CD14-positive monocyte (primary cell): ENCODE results near the gene OR10H3. TPM values are rescaled to one million over a fixed set of nuclear protein-coding genes. Genes with fewer than 3 reads are reported as not detected.

Source experiments
- DNase-seq, 3 donors: peaks; one replicate each; pipeline ENCODE4 v3.0.0-alpha.2; 2011 to 2022
- H2AFZ ChIP-seq: 2 replicates; pipeline ENCODE4 v1.6.0; 2012; ENCODE audit warnings: mild to moderate bottlenecking, low read depth, low read length, inconsistent platforms; ENCODE audit not compliant: insufficient read depth, poor library complexity, severe bottlenecking
- H3K27ac ChIP-seq, 2 donors: 1 replicate in 1 of 2; 2 replicates in 1 of 2; pipeline ENCODE4 v1.5.1; 2012 to 2013; ENCODE audit warnings: low read length in 2 of 2, control low read depth in 1 of 2, inconsistent platforms in 1 of 2, low read depth in 1 of 2, mild to moderate bottlenecking in 1 of 2
- H3K27me3 ChIP-seq, 2 donors: one replicate each; pipeline versions ENCODE4 v1.6.0 to v1.6.1; 2011 to 2013; ENCODE audit warnings: low read length in 2 of 2; ENCODE audit not compliant: control insufficient read depth in 2 of 2, insufficient read depth in 2 of 2
- H3K36me3 ChIP-seq, 2 donors: replicated peaks in 1 of 2; 1 replicate in 1 of 2; 2 replicates in 1 of 2; pipeline versions ENCODE4 v1.5.1 to v1.6.1; 2012 to 2013; ENCODE audit warnings: low read length in 2 of 2, control low read depth in 1 of 2, inconsistent platforms in 1 of 2, mild to moderate bottlenecking in 1 of 2; ENCODE audit not compliant: insufficient read depth in 2 of 2, control insufficient read depth in 1 of 2
- H3K4me1 ChIP-seq, 2 donors: 1 replicate in 1 of 2; 2 replicates in 1 of 2; pipeline versions ENCODE4 v1.5.1 to v1.6.1; 2012 to 2013; ENCODE audit warnings: low read length in 2 of 2, control low read depth in 1 of 2, inconsistent platforms in 1 of 2, mild to moderate bottlenecking in 1 of 2, moderate library complexity in 1 of 2; ENCODE audit not compliant: insufficient read depth in 2 of 2, control insufficient read depth in 1 of 2
- H3K4me2 ChIP-seq: replicated peaks from 2 replicates; pipeline ENCODE3; 2012; ENCODE audit warnings: low read length, moderate library complexity, mild to moderate bottlenecking; ENCODE audit not compliant: poor library complexity, severe bottlenecking; ENCODE audit errors: extremely low read depth
- H3K4me3 ChIP-seq, 3 experiments: fragments of 200-600 bp in 1 of 3; sonication (generic) in 1 of 3; replicated peaks in 1 of 3; 1 replicate in 2 of 3; 2 replicates in 1 of 3; pipeline ENCODE4 v1.5.1; 2011 to 2013; ENCODE audit warnings: low read length in 3 of 3, mild to moderate bottlenecking in 3 of 3, control low read depth in 2 of 3, low read depth in 2 of 3, inconsistent platforms in 1 of 3, moderate library complexity in 1 of 3
- H3K79me2 ChIP-seq: 2 replicates; pipeline ENCODE4 v1.6.0; 2012; ENCODE audit warnings: mild to moderate bottlenecking, control low read depth, inconsistent platforms, low read length, moderate library complexity; ENCODE audit not compliant: insufficient read depth
- H3K9ac ChIP-seq: 2 replicates; pipeline ENCODE4 v1.6.0; 2017; ENCODE audit warnings: low read length, mild to moderate bottlenecking; ENCODE audit not compliant: insufficient read depth, poor library complexity, severe bottlenecking
- H3K9me3 ChIP-seq, 2 donors: replicated peaks in 1 of 2; 1 replicate in 1 of 2; 2 replicates in 1 of 2; pipeline versions ENCODE4 v1.5.1 to v1.6.1; 2012 to 2013; ENCODE audit warnings: low read length in 2 of 2, control low read depth in 1 of 2; ENCODE audit not compliant: control insufficient read depth in 1 of 2, insufficient read depth in 1 of 2
- H4K20me1 ChIP-seq: 2 replicates; pipeline ENCODE4 v1.6.0; 2012; ENCODE audit warnings: mild to moderate bottlenecking, low read length, control low read depth, moderate library complexity; ENCODE audit not compliant: insufficient read depth
- H3K27ac Mint-ChIP-seq, 7 donors: one replicate each; pipeline ENCODE4 v1.8.0; 2020; ENCODE audit warnings: mild to moderate bottlenecking in 7 of 7, mixed read lengths in 7 of 7, moderate library complexity in 6 of 7, inconsistent platforms in 2 of 7
- H3K27me3 Mint-ChIP-seq, 3 donors: one replicate each; pipeline ENCODE4 v1.8.0; 2021 to 2022; ENCODE audit warnings: low read depth in 3 of 3, mild to moderate bottlenecking in 3 of 3, mixed read lengths in 3 of 3, moderate library complexity in 3 of 3, inconsistent platforms in 1 of 3
- H3K36me3 Mint-ChIP-seq, 2 donors: one replicate each; pipeline ENCODE4 v1.8.0; 2020; ENCODE audit warnings: mixed read lengths in 2 of 2, inconsistent platforms in 1 of 2, mild to moderate bottlenecking in 1 of 2
- H3K4me1 Mint-ChIP-seq: one replicate; pipeline ENCODE4 v1.8.0; 2020; ENCODE audit warnings: mild to moderate bottlenecking, mixed read lengths
- H3K4me3 Mint-ChIP-seq, 2 donors: one replicate each; pipeline ENCODE4 v1.8.0; 2020; ENCODE audit warnings: mild to moderate bottlenecking in 2 of 2, mixed read lengths in 2 of 2, moderate library complexity in 1 of 2
- H3K9me3 Mint-ChIP-seq, 7 donors: one replicate each; pipeline ENCODE4 v1.8.0; 2020 to 2022; ENCODE audit warnings: mixed read lengths in 7 of 7, mild to moderate bottlenecking in 6 of 7, moderate library complexity in 6 of 7, inconsistent platforms in 2 of 7
- WGBS: methylation state at CpG from one replicate; pipeline ENCODE4 v1.1.5; 2013; ENCODE audit warnings: missing lambda C conversion rate; ENCODE audit not compliant: insufficient coverage; 5-methylcytosine and 5-hydroxymethylcytosine counted together
- intact Hi-C, 2 donors: fragments of 100-400 bp; cut with micrococcal nuclease; formaldehyde crosslinking; loops; one replicate each; pipeline versions ENCODE4 v1.15.0 to v1.15.1; 2023
- polyA plus RNA-seq, 3 donors: library from polyadenylated mRNA; depleted of rRNA in 1 of 3; unstranded in 2 of 3; stranded (reverse) in 1 of 3; fragments of 300-500 nt in 2 of 3; fragments of >200 nt in 1 of 3; fragmentation: Illumina TruSeq in 2 of 3; gene quantifications; 1 replicate in 2 of 3; 2 replicates in 1 of 3; pipeline ENCODE4 v1.2.3, GENCODE V29; 2012 to 2021
- TF ChIP-seq, protein P1 (sequence below): fragments of 200-600 bp; IDR thresholded peaks from one replicate; pipeline ENCODE4 v1.8.0; 2022; ENCODE audit warnings: antibody characterized with exemption, mild to moderate bottlenecking

OR10H3 gene
- polyA plus RNA-seq, 3 donors: not detected

DNA sequence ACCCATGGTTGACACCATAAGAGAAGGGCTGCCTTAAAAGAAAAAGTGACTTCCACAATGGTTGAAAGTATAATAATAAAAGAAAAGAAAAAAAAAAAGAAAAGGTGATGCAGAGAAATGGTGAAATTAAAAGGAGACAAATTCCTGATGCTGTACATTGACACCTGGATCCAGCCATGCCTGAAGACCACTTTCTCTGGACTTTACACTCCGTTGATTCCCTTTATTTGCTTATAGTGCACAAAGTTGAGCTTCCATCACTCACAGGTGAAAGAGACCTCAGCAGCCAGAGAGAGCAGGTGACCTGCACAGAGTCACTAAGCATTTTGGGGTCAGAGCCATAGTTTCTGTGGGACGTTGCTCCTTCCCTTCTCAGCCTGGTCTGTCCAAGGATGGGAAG lies 37.5 kb downstream of the OR10H3 start:
- H3K9ac ChIP-seq: no peak overlapping the region
- no peak overlapping the region for H2AFZ ChIP-seq
- H3K9me3 ChIP-seq: no peaks in the 10 kb centered on the region
- peaks cover 0 to 2% of the 10 kb centered on the region in 2 donors for H3K27me3 ChIP-seq
- TF ChIP-seq, protein P1, sequence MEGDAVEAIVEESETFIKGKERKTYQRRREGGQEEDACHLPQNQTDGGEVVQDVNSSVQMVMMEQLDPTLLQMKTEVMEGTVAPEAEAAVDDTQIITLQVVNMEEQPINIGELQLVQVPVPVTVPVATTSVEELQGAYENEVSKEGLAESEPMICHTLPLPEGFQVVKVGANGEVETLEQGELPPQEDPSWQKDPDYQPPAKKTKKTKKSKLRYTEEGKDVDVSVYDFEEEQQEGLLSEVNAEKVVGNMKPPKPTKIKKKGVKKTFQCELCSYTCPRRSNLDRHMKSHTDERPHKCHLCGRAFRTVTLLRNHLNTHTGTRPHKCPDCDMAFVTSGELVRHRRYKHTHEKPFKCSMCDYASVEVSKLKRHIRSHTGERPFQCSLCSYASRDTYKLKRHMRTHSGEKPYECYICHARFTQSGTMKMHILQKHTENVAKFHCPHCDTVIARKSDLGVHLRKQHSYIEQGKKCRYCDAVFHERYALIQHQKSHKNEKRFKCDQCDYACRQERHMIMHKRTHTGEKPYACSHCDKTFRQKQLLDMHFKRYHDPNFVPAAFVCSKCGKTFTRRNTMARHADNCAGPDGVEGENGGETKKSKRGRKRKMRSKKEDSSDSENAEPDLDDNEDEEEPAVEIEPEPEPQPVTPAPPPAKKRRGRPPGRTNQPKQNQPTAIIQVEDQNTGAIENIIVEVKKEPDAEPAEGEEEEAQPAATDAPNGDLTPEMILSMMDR: no peak
- WGBS: 53% methylated on average over 2 of the region's 2 CpGs
- DNase-seq: no peak
- H3K4me2 ChIP-seq: no peak overlapping the region
- H3K4me3 Mint-ChIP-seq: no peak overlapping the region
- no peaks in the 10 kb centered on the region for H3K79me2 ChIP-seq
- no peaks in the 10 kb centered on the region for H3K4me1 ChIP-seq
- no peak overlapping the region for H3K4me3 ChIP-seq
- H3K27me3 Mint-ChIP-seq: peaks cover 7 to 9% (median 7%) of the 10 kb centered on the region in 3 donors
- no peak overlapping the region for H3K27ac ChIP-seq
- H3K27ac Mint-ChIP-seq: no peak overlapping the region
- no peaks in the 10 kb centered on the region for H4K20me1 ChIP-seq
- no peaks in the 10 kb centered on the region for H3K36me3 Mint-ChIP-seq
- no peaks in the 10 kb centered on the region for H3K36me3 ChIP-seq
- H3K9me3 Mint-ChIP-seq: peaks cover 0 to 2% (median 0%) of the 10 kb centered on the region in 7 donors
- intact Hi-C loops: no loop called here
- H3K4me1 Mint-ChIP-seq: no peaks in the 10 kb centered on the region

DNA sequence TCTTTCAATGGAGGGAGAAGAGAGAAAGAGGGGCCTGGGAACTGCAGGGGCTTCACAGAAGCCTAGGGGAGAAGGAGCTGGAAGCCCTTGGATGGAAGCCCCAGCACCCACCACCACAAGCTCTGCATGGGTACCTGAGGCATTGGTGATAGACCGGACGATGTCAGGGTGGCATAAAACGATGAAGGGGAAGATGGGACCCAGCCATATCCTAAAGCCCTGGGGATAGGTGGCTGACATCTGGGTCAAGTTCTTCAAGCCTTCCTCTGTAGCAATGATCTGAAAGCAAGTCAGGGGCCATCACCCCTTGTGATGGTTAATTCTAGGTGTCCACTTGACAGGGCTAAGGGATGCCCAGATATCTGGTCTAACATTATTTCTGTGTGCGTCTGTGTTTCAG lies 38.5 kb downstream of the OR10H3 start:
- Histone ChIP-seq H3K36me3 (no peaks in the 10 kb centered on the region), H2AFZ (no peak overlapping the region), H3K27me3 (no peaks in the 10 kb centered on the region), H3K9me3 (no peaks in the 10 kb centered on the region), H3K9ac (no peak overlapping the region), H3K27ac (no peak overlapping the region), H3K79me2 (no peaks in the 10 kb centered on the region), H4K20me1 (no peaks in the 10 kb centered on the region), H3K4me3 (no peak overlapping the region), H3K4me1 (no peaks in the 10 kb centered on the region), H3K4me2 (no peak overlapping the region)
- no peak for DNase-seq
- Mint-ChIP-seq H3K36me3 (no peaks in the 10 kb centered on the region), H3K27me3 (peaks cover 7 to 9% (median 7%) of the 10 kb centered on the region in 3 donors), H3K4me3 (no peak overlapping the region), H3K27ac (no peak overlapping the region), H3K9me3 (peaks cover 0 to 2% (median 0%) of the 10 kb centered on the region in 7 donors), H3K4me1 (no peaks in the 10 kb centered on the region)
- TF ChIP-seq, protein P1: no peak
- WGBS: 80% methylated on average over 1 of the region's 4 CpGs
- intact Hi-C loops: loop anchor here in 1 of 2 donors (2.0 kb wide), 1 partner anchor 101 kb away; no protein-coding TSS in a partner anchor
